ENCODE measurements around the gene ACAA1.

The ACAA1 gene

DNA sequence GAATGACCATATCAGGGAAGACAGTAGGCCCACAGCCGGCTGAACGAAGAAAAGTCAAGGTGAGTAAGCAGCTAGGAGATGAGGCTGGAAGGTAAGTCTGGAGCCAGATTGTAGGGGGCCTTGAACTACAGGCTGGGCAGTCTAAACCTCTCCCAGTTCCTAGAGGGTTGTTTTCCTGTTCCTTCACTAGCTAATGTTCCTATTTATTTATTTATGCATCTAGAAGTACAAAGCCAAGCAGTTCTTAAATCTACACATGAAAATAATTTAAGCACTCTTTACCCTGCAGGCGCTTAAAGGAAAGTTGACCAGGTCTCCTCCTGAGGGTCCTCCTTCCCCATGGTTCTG, 3.7 kb downstream of the ACAA1 start:
- Histone ChIP-seq H3K4me1 (no peaks in the 10 kb centered on the region), H3K27me3 (no peaks in the 10 kb centered on the region), H3K4me3 (ENCODE audit: low read depth, low read length) (no peak overlapping the region), H3K9me3 (no peaks in the 10 kb centered on the region), H3K36me3 (no peaks in the 10 kb centered on the region)
- TF ChIP-seq, protein P1, sequence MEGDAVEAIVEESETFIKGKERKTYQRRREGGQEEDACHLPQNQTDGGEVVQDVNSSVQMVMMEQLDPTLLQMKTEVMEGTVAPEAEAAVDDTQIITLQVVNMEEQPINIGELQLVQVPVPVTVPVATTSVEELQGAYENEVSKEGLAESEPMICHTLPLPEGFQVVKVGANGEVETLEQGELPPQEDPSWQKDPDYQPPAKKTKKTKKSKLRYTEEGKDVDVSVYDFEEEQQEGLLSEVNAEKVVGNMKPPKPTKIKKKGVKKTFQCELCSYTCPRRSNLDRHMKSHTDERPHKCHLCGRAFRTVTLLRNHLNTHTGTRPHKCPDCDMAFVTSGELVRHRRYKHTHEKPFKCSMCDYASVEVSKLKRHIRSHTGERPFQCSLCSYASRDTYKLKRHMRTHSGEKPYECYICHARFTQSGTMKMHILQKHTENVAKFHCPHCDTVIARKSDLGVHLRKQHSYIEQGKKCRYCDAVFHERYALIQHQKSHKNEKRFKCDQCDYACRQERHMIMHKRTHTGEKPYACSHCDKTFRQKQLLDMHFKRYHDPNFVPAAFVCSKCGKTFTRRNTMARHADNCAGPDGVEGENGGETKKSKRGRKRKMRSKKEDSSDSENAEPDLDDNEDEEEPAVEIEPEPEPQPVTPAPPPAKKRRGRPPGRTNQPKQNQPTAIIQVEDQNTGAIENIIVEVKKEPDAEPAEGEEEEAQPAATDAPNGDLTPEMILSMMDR (IDR thresholded peaks at IDR 0.05; ENCODE audit: low read depth, low read length): no peak
- no peak for DNase-seq

DNA sequence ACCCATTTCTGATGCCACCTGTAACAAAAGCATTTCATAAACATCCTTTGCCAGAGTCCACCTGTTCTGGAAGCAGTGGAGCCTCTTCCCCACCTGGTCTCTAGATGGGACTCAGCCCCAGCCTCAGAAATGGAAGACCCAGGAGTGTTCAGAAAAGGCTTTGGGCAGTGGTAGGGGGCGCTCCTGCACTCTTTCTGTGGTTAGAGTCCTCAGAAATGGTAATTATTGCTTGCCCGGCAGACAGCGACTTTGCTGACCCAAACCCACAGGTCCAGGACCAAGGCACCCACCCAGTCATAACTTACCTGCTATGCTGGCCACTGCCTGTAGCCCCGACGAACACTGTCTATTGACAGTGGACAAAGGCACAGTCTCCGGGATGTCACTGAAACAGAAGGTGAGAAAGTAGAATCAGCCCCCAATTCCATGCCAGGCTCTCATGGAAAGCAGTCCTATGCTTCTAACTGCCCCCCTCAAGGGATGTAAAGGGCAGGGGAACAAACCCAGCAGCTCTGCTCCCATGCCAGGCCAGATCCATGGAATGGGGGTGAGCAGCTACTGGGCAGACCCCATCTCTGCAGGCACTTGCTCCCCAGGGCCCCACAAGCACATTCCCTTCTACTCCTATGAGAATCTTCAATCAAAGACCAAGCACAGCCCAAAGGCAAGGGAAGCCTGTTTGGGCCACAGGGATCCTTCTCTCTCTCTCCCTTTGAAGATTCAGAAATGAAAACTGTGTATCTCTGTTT, 5.1 kb downstream of the ACAA1 start:
- TF ChIP-seq, protein P1 (IDR thresholded peaks at IDR 0.05; ENCODE audit: low read depth, low read length): peak; percentile 52
- no peaks in the 10 kb centered on the region for H3K27me3 ChIP-seq
- no peak overlapping the region for H3K4me3 ChIP-seq (ENCODE audit: low read depth, low read length)
- H3K36me3 ChIP-seq: no peaks in the 10 kb centered on the region
- DNase-seq: peak; percentile 47
- no peaks in the 10 kb centered on the region for H3K4me1 ChIP-seq
- no peaks in the 10 kb centered on the region for H3K9me3 ChIP-seq

DNA sequence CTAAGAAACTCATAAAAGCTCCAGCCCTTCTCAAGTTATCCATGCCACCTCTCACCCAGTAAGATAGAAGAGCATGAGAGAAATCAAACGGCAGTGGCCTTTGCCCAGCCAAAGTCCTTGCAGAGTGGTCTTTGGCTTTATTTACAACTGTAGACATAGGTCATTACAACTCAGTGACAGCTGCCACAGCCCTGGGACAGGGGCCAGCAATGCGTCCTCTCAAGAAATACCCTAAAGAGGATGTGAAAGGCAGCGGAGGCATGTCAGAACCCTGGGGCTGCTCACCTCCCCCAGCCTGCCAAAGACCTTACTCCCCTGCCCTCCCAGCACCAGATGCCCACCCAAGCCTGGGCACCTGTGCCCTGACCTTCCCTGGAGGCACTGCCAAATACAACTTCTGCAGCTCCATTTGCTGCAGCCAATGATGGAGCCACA, 6.3 kb downstream of the ACAA1 start:
- no peak for DNase-seq
- no peaks in the 10 kb centered on the region for H3K36me3 ChIP-seq
- TF ChIP-seq, protein P1 (IDR thresholded peaks at IDR 0.05; ENCODE audit: low read depth, low read length): no peak

DNA sequence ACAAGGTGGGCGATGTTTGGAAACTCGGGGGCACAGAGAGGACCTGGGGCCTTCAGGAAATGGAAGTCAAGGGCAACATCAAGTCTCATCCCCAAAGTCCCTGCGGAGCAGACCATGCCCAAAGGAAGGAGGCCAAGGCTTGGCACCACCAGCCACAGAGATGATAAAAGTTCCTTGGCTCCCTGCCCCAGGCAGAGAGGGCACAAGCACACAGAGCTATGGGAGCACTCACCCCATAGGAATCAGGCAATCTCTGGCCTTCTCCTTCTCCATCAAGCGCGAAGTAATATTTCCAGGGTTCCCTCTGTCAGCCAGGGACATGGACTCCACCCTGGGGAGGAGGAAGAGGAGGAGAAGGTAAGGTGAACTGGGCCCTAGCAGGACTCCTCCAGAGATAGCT, 7.9 kb downstream of the ACAA1 start:
- H3K9me3 ChIP-seq: no peaks in the 10 kb centered on the region
- no peaks in the 10 kb centered on the region for H3K4me1 ChIP-seq
- TF ChIP-seq, protein P1 (IDR thresholded peaks at IDR 0.05; ENCODE audit: low read depth, low read length): no peak
- H3K36me3 ChIP-seq: no peaks in the 10 kb centered on the region
- no peaks in the 10 kb centered on the region for H3K27me3 ChIP-seq
- no peak overlapping the region for H3K4me3 ChIP-seq (ENCODE audit: low read depth, low read length)
- DNase-seq: no peak

More for the DNA sequence above, 6.3 kb downstream of the ACAA1 start:
- Histone ChIP-seq H3K4me1 (no peaks in the 10 kb centered on the region), H3K4me3 (ENCODE audit: low read depth, low read length) (no peak overlapping the region), H3K27me3 (no peaks in the 10 kb centered on the region), H3K9me3 (no peaks in the 10 kb centered on the region)

GRCh38 chr3:38128303-38128655, 8.6 kb downstream of the ACAA1 start:
- no peaks in the 10 kb centered on the region for H3K9me3 ChIP-seq
- no peak overlapping the region for H3K4me3 ChIP-seq (ENCODE audit: low read depth, low read length)
- TF ChIP-seq, protein P1 (IDR thresholded peaks at IDR 0.05; ENCODE audit: low read depth, low read length): no peak
- no peaks in the 10 kb centered on the region for H3K27me3 ChIP-seq
- no peaks in the 10 kb centered on the region for H3K36me3 ChIP-seq
- DNase-seq: no peak
- no peaks in the 10 kb centered on the region for H3K4me1 ChIP-seq

DNA sequence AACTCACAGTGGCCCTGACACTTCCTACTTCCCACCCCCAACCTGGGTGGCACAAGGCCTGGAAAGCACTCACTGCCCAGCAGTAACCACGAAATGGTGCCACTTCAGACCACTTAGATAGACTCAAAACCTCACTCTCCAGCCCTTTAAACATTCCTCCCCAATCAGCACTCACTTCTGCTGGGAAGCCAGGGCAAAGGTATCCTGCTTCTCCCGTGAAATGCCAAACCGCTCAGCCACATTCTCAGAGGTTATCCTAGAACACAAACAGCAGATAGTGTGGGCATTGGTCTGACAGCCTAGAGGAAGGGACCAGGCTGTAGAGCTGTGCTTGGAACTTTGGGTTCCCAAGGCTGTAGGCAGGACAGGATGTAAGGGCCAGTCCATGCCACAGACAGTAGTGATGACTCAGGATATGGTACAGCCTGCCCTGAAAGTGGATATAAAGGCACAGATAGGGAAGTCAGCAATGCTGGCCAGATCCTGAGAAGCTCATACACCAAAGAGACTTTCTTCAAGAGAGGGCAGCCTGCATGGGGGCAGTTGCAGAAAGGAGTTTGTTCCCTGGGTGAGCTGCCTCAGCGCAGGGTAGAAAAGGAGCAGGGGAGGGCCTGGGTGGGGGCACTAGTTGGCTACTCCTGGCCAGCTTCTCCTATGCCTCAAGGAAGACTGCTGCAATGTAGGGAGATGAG, 9.2 kb downstream of the ACAA1 start:
- no peak overlapping the region for H3K4me3 ChIP-seq (ENCODE audit: low read depth, low read length)
- TF ChIP-seq, protein P1 (IDR thresholded peaks at IDR 0.05; ENCODE audit: low read depth, low read length): no peak
- H3K36me3 ChIP-seq: no peaks in the 10 kb centered on the region
- no peaks in the 10 kb centered on the region for H3K4me1 ChIP-seq
- H3K9me3 ChIP-seq: no peaks in the 10 kb centered on the region
- no peak for DNase-seq
- no peaks in the 10 kb centered on the region for H3K27me3 ChIP-seq

All from BE2C (cell line).